Activated CD8-positive, alpha-beta T cell treated with anti-CD3 and anti-CD28 coated beads, Interleukin-2, amount 10 ng/mL, durations not matched to agents 7 days and 5 days (primary cell): ENCODE measurements around the gene TEX101. TPM values are rescaled to one million over a fixed set of nuclear protein-coding genes. Genes with fewer than 3 reads are reported as not detected.

Experiments used
- ATAC-seq: fragments of 150-1000 bp; cut with Tn5 transposase; one replicate; pipeline ENCODE4 v1.10.0; 2021; ENCODE audit warnings: moderate library complexity
- CTCF ChIA-PET: fragments of 350-600 bp; sonication (Branson Sonifier 250); formaldehyde crosslinking; loops from one replicate; lab custom pipeline; 2021; ENCODE audit warnings: antibody characterized with exemption; lab: Charles Lee
- POLR2A ChIA-PET: fragments of 350-600 bp; sonication (Branson Sonifier 250); formaldehyde crosslinking; loops from one replicate; lab custom pipeline; 2021; ENCODE audit warnings: antibody characterized with exemption; lab: Charles Lee
- DNase-seq: peaks from one replicate; pipeline ENCODE4 v3.0.0-alpha.2; 2020
- H3K27ac Mint-ChIP-seq: one replicate; pipeline ENCODE4 v1.8.0; 2021; ENCODE audit warnings: mild to moderate bottlenecking, mixed read lengths
- H3K27me3 Mint-ChIP-seq: one replicate; pipeline ENCODE4 v1.8.0; 2021; ENCODE audit warnings: low read depth, mixed read lengths
- H3K36me3 Mint-ChIP-seq: one replicate; pipeline ENCODE4 v1.8.0; 2021; ENCODE audit warnings: low read depth, mixed read lengths
- H3K4me1 Mint-ChIP-seq: one replicate; pipeline ENCODE4 v1.8.0; 2021; ENCODE audit warnings: low read depth, mixed read lengths
- H3K4me3 Mint-ChIP-seq: one replicate; pipeline ENCODE4 v1.8.0; 2021; ENCODE audit warnings: mild to moderate bottlenecking, mixed read lengths
- H3K9me3 Mint-ChIP-seq: one replicate; pipeline ENCODE4 v1.8.0; 2022; ENCODE audit warnings: mixed read lengths; ENCODE audit not compliant: insufficient read depth
- total RNA-seq, 2 experiments: library from RNA; stranded (reverse); gene quantifications; one replicate each; pipeline ENCODE4 v1.2.3, GENCODE V29; 2021

The TEX101 gene
- total RNA-seq, 2 experiments from 2014 or later: not detected

GRCh38 chr19:43465468-43466120, 50.9 kb downstream of the TEX101 start, which contains the start of gene LYPD3:
Gene LYPD3 (minus strand): TSS chr19:43465608. CDS start chr19:43465571, 37 bp downstream.
- CTCF ChIA-PET: interaction anchor here (2.9 to 4.6 kb wide), 2 partner anchors 19 to 60 kb away, joined by 12 to 68 read pairs; no protein-coding TSS in a partner anchor
- H3K36me3 Mint-ChIP-seq: no peaks in the 10 kb centered on the region
- no peaks in the 10 kb centered on the region for H3K27me3 Mint-ChIP-seq
- POLR2A ChIA-PET: no interaction called here
- H3K4me3 Mint-ChIP-seq: peak within 1 kb of the TSS; percentile 85
- ATAC-seq: no peak
- DNase-seq: no peak
- peak within 1 kb of the TSS; percentile 96 for H3K27ac Mint-ChIP-seq
- H3K4me1 Mint-ChIP-seq: peaks cover 61% of the 10 kb centered on the region
- no peaks in the 10 kb centered on the region for H3K9me3 Mint-ChIP-seq

GRCh38 chr19:43466793-43467192, 52.1 kb downstream of the TEX101 start:
- no peak overlapping the region for H3K27ac Mint-ChIP-seq
- no peaks in the 10 kb centered on the region for H3K27me3 Mint-ChIP-seq

GRCh38 chr19:43467276-43467675, 52.6 kb downstream of the TEX101 start:
- ATAC-seq (no peak), DNase-seq (no peak)
- POLR2A ChIA-PET: interaction anchor here (0.8 kb wide), 1 partner anchor 66 kb away, joined by 3 read pairs; the partner anchor contains the start of gene ZNF575
- Mint-ChIP-seq H3K27ac (no peak overlapping the region), H3K4me1 (peaks cover 57% of the 10 kb centered on the region), H3K4me3 (no peak overlapping the region), H3K27me3 (no peaks in the 10 kb centered on the region), H3K9me3 (no peaks in the 10 kb centered on the region), H3K36me3 (no peaks in the 10 kb centered on the region)
- CTCF ChIA-PET: interaction anchor here (1.0 to 2.6 kb wide), 4 partner anchors 20 to 52 kb away, joined by 3 to 12 read pairs (median 4); no protein-coding TSS in a partner anchor

More at GRCh38 chr19:43466793-43467192, 52.1 kb downstream of the TEX101 start:
- H3K4me1 Mint-ChIP-seq: peaks cover 61% of the 10 kb centered on the region
- no peak for ATAC-seq
- ChIA-PET POLR2A (no interaction called here), CTCF (interaction anchor here (1.0 to 4.6 kb wide), 4 partner anchors 20 to 53 kb away, joined by 3 to 68 read pairs (median 8); no protein-coding TSS in a partner anchor)
- no peak for DNase-seq
- H3K9me3 Mint-ChIP-seq: no peaks in the 10 kb centered on the region
- H3K36me3 Mint-ChIP-seq: no peaks in the 10 kb centered on the region
- no peak overlapping the region for H3K4me3 Mint-ChIP-seq

- Mint-ChIP-seq H3K27me3 (no peaks in the 10 kb centered on the region), H3K4me1 (peaks cover 54% of the 10 kb centered on the region), H3K9me3 (no peaks in the 10 kb centered on the region), H3K4me3 (no peak overlapping the region), H3K27ac (peak overlapping the region; percentile 2), H3K36me3 (no peaks in the 10 kb centered on the region)
- DNase-seq: no peak
- ChIA-PET CTCF (interaction anchor here (1.0 to 2.6 kb wide), 4 partner anchors 20 to 52 kb away, joined by 3 to 12 read pairs (median 4); no protein-coding TSS in a partner anchor), POLR2A (interaction anchor here (0.8 kb wide), 1 partner anchor 66 kb away, joined by 3 read pairs; the partner anchor contains the start of gene ZNF575)
- ATAC-seq: no peak
Measured at GRCh38 chr19:43467730-43468129, 53.0 kb downstream of the TEX101 start.

Other genes starting within 250 kb of the TEX101 start
- not detected for gene PSG5, start 228.4 kb upstream of the TEX101 start, total RNA-seq
- not detected for gene PSG4, start 209.3 kb upstream of the TEX101 start, total RNA-seq
- gene PSG9, start 145.4 kb upstream of the TEX101 start, total RNA-seq: not detected
- gene CD177, start 61.2 kb upstream of the TEX101 start, total RNA-seq: not detected
- gene LYPD3, start 50.7 kb downstream of the TEX101 start, total RNA-seq: 1 to 10 TPM in 1 of 2 experiments, under 1 TPM in 1; 0.68 to 1.1 TPM
- 10 to 100 TPM; 14.9 to 15.5 TPM for gene PHLDB3, start 89.9 kb downstream of the TEX101 start, total RNA-seq
- gene ETHE1, start 112.3 kb downstream of the TEX101 start, total RNA-seq: 10 to 100 TPM; 67.9 to 69.1 TPM
- gene ZNF575, start 118.3 kb downstream of the TEX101 start, total RNA-seq: 1 to 10 TPM; 3.4 to 3.7 TPM
- gene XRCC1, start 160.6 kb downstream of the TEX101 start, total RNA-seq: 10 to 100 TPM; 46.5 to 48.4 TPM
- 1 to 10 TPM; 7.4 to 8.9 TPM for gene PINLYP, start 160.9 kb downstream of the TEX101 start, total RNA-seq
- 10 to 100 TPM; 11.2 to 14.0 TPM for gene IRGQ, start 181.2 kb downstream of the TEX101 start, total RNA-seq
- gene ZNF576, start 181.7 kb downstream of the TEX101 start, total RNA-seq: 10 to 100 TPM; 14.1 to 17.3 TPM
- under 1 TPM; 0.71 to 0.73 TPM for gene SRRM5, start 197.2 kb downstream of the TEX101 start, total RNA-seq
- gene ZNF428, start 204.7 kb downstream of the TEX101 start, total RNA-seq: 10 to 100 TPM; 29.9 to 31.5 TPM
- under 1 TPM; 0.10 to 0.40 TPM for gene CADM4, start 225.0 kb downstream of the TEX101 start, total RNA-seq